Right lung (tissue), 5 donors: ENCODE results near the gene CTNNBL1. TPM values are rescaled to one million over a fixed set of nuclear protein-coding genes. Genes with fewer than 3 reads are reported as not detected.

Experiments
- DNase-seq, 2 donors: peaks; one replicate each; pipeline ENCODE4 v3.0.0-alpha.2; 2013
- polyA plus RNA-seq, 5 donors: library from polyadenylated mRNA; unstranded; fragments of 120-200 nt; gene quantifications; one replicate each; pipeline versions ENCODE4 v1.2.1 to v1.2.3, GENCODE V29; 2013; ENCODE audit warnings: inconsistent platforms in 1 of 5, low replicate concordance in 1 of 5; ENCODE audit not compliant: insufficient read length in 5 of 5, insufficient read depth in 1 of 5

CTNNBL1 gene
- polyA plus RNA-seq, 5 donors: 45.6 to 59.7 (median 51.3) TPM

DNA sequence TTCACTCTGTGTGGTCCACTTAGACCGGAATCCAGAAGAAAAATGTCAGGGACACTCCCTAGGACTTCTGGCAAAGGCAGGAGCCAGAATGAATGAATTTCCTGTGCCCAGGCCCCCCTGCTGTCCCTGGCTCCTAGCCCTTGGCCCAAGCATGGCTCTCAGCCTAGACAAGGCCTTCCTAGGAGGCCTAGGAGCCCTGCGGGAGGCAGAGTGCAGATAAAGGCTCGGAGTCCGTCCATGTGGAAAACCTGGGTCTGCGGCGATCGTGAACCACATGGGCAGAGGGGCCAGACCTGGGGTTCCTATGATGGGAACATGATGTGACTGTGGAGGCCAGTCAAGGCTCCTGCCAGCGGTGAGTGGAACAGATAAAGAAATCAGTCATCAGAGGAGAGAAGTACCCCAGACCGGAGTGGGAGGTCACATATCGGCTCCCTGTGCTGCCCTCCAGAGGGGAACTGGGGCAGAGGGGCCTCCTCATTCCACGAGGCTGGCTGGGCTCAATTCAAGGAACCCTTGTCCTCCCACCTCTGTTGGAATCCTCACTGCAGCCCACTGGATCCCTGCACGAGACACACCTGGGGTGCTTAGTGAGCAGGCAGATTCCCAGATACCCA, 203.2 kb downstream of the CTNNBL1 start:
- peak; percentile 67 to 74 for DNase-seq

GRCh38 chr20:37898233-37899104, 204.6 kb downstream of the CTNNBL1 start:
- no peak for DNase-seq

DNA sequence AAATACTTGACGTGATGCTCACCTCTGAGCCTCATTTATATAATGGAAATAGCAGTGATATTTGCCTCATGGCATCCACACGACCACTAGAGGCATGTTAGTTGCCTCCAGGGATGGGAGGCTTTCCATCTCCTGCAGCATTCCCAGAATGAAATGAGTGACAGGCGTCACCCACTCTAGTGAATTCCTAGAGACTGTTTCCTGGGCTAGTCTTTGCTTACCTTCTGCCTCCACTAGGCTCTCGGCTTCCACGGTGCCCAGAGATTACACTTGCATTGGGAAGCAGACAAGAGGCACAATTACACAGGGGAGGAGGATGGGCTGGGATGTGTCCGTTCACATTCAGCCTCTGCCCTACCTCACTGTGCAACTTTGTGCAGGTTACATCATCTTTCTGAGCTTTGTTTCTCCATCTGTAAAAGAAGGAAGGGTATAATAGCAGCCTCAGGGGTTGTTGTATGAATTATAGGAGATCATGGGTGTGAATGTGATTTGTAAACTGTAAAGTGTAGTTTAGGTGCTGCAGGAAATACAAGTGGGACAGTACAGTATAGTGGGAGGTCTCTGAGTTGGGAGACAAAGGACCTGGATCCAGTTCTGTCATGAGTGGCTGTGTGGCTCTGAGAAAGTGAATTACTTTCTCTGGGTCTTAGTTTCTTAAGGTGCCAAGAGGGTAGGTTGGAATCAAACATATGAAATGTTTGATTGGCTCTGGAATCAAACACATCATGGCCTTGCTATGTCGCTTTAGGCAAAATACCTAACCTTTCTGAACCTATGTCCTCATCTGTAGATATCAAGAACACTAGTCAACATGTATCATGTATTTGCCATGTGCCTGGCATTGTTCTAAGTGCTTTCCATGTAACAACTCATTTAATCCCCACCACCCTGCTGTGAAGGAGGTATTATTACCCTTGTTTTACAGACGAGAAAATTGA, 205.5 kb downstream of the CTNNBL1 start:
- DNase-seq: no peak

DNA sequence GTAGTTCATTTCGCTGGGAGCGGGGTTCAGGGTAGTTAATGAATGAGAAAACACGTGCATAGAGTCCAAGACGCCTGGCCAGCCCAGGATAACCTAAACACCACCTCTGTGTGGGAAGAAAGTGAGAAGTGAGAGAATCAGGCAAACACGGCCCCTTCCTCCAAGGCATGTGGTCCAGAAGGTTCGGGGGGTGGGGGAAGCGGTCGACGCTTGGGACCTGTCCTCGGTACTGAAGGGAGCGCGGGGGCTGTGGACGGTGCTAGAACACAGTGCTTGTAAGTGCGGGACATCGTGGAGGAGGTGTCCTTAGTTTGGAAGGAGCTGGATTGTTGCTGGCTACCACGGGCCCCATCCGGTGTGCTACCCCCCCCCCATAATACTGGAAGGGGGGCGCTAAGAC, 207.4 kb downstream of the CTNNBL1 start:
- no peak for DNase-seq

- no peak for DNase-seq
Observed at GRCh38 chr20:37901654-37902503, 208.0 kb downstream of the CTNNBL1 start.

DNA sequence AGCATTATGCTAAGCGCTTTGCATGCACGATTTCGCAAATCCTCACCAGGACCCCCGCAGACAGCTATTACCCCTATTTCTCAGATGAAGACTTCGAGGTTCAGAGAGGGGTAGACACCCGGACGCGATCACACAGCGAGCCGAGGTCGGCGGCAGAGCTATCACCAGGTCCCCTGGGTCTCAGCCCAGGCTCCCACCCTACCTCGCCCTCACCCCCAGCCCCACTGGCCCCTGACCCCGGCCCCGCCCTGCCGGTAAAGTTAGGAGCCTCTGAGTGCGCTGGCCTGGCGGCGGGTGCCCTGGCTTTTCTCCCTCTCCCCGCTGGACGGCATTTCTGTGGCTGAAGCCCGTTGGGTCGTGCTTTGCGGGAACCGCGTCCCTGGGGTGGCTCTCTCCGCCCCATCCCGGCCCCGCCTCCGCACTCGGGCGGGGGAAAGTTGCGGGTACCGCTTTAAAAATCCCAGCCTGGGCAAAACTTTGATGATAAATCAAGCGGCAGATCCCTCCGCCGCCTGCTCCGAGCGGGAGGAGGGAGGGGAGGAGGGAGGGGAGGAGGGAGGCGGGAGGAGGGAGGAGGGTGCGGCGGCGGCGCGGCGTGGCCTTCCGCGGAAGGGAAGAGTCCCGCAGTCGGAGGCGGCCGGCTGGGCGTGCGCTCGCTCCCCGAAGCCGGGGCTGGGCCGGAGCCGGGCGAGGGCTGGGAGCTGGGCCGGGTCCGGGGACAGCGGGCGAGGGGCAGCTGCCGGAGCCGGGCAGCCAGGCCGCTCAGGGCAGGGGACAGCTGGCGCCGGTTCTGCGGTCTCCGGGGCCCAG, 208.9 kb downstream of the CTNNBL1 start, which contains the start of gene VSTM2L:
TSS of gene VSTM2L (plus strand) at position 624 of the 810 bp plus-strand sequence. CDS start 224 bp downstream, outside the sequence.
- no peak for DNase-seq

DNA sequence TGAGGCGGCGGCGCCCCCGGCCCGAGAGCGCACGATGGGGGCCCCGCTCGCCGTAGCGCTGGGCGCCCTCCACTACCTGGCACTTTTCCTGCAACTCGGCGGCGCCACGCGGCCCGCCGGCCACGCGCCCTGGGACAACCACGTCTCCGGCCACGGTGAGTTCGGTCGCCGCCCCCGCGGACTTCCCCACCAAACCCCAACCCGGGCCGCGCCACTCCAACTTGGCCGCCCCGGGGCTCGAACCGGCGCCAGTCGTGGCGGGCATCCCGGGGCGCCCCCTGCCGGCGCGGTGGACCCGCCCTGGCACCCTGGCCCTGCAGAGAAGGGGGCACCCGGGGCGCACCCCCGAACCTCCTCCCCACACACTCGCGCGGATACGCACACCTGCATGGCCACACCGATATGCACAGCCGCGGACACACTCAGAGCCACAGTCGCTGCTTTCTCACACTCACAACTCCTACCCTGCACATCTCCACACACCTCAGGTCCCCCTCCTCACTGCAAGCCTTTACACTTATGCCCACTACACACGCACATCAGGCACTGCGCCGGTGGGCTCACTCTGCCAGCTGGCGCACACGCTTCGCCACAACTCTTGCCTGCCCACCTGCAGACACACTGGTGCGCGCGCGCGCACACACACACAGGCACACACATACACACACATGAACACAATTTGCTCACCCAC, 209.6 kb downstream of the CTNNBL1 start:
- no peak for DNase-seq

- DNase-seq: no peak
Observed at GRCh38 chr20:37904008-37904642, 210.3 kb downstream of the CTNNBL1 start.

GRCh38 chr20:37904845-37905373, 211.1 kb downstream of the CTNNBL1 start:
- no peak for DNase-seq

- DNase-seq: no peak
Observed at GRCh38 chr20:37905671-37906613, 212.1 kb downstream of the CTNNBL1 start.

GRCh38 chr20:37907330-37907676, 213.5 kb downstream of the CTNNBL1 start:
- no peak for DNase-seq

DNA sequence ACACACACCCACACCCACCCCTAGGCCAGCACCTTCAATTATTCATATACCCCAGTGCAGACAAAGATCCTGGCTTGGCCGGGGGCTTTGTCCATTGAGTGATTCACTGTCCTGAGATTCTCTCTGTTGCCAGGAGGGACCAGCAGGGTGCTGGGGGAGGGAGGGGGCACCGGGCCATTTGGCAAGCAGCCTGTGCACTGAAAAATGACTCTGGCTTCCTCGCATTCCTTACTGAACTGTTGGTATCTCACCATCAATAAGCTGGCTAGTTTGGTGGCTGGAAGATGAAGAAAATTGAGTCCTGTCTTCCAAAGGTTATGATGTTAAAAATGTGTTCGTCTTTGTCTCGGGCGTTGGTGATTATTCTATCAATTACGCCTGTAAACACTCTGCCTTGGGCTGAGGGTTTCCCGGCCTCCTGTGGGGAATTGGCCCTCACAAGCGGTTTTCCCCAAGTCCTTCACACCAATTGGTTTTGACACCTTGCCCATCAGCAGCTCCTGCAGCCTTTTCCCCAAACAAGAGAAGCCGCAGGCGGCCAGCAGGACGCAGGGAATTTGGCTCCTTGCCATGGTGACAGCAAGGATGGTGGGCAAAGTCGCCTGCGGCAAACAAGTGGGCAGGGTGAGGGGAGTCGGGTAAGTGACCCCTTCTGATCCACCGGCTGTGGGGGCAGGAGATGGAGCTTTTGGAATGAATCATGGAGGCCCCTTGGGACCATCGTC, 214.0 kb downstream of the CTNNBL1 start:
- DNase-seq: no peak

- no peak for DNase-seq
Observed at GRCh38 chr20:37911261-37911660, 217.4 kb downstream of the CTNNBL1 start.

- DNase-seq: no peak
Observed at GRCh38 chr20:37911838-37912281, 218.0 kb downstream of the CTNNBL1 start.

DNA sequence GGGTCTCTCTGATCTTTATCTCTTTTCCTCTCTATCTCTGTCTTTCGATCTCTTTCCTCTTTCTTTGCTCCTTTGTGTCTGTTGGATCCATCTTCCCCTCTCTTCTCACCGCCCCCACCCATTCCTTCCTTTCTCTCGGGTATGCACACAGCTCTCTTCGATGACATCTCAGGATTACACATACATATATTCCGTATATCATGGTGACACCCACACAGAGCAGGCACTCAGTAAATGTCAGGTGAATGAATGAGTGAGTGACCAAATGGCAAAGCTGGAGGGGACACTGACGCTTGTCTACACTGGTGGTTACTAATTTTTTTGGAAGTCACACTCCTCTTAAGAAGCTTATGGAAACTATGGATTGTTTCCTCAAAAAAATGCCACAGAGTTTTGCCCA, 219.0 kb downstream of the CTNNBL1 start:
- no peak for DNase-seq

GRCh38 chr20:37913567-37914366, 219.9 kb downstream of the CTNNBL1 start:
- DNase-seq: no peak
